NCI-H146 treated with DMSO at 0.1 percent for 48 hours (cell line): Measurements from ENCODE around the gene SMIM1.

Experiments used
- DNase-seq: peaks from one replicate; lab custom pipeline; 2025; ENCODE audit not compliant: unreplicated experiment; lab: John Stamatoyannopoulos, UW

Gene SMIM1

DNA sequence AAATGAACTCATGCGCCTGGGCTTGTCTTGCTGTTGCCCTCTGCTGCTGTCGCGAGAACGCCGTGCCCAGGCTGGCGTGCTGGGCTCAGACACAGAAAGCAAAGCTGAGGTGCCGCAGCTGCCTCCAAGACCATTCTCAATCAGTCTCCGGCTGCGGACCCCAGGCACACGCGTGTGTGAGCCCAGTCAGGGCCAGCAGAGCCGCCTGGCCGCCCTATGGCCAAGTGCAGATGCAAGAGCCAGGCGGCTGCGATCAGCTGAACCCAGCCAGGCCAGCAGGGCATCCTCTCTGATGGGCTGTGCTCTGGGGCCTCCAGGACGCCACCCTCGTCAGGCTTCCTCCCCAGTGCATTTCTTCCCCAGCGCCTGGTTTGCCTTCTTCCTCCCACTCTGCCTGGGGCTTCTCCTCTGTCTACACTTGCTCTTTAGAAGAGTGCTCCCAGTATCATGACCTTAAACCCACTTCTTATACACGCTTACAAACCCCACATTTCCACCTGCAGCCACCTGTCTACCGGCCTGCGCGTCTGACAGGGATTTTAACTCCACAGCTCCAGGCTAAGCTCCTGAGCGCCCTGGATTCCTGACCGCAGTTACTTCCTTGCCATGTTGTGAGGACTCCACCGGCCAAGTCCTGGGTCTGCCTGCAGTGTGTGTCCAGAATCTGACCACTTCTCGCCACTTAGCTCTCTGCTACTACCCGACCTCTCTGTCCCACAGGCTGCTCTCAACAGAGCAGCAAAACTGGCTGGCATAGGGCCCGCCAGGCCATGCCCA lies 45.5 kb downstream of the SMIM1 start:
- DNase-seq: no peak

DNA sequence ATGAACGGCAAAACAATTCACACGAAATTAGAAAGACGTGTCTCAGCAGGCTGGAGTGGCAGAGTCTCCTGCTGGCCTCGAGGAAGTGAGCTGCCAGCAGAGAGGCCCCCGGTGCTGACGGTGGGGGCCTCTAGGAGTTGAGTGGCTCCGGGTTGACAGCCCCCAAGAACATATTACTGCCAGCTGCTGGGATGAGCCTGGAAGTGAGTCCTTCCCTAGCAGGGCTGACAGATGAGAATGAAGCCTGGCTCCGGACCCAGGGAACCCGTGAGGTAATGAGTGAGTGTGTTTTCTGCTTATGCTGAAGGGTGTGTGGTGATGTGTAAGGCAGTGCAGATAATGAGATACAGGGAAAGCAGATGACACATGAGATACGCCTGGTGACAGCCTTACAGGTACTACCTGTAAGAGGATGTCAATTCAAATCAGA lies 47.2 kb downstream of the SMIM1 start:
- no peak for DNase-seq

DNA sequence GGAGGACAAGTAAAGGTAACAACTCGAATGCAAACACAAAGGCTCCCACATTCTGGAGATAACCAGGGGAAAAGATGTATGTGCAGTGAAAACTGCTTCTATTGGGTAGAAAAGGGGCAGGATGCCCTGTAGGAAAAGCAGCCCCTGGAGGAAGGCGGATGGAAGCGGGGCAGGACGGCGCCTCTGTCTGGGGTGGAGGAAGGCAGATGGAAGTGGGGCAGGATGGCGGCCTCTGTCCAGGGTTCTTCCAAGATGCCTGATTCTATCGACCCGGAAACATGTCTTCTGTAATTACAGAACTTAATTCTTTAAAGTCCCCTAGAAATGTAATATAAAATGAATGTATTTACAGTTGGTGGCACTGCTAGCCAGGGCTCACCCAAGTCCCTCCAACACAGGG lies 47.8 kb downstream of the SMIM1 start:
- DNase-seq: no peak

DNA sequence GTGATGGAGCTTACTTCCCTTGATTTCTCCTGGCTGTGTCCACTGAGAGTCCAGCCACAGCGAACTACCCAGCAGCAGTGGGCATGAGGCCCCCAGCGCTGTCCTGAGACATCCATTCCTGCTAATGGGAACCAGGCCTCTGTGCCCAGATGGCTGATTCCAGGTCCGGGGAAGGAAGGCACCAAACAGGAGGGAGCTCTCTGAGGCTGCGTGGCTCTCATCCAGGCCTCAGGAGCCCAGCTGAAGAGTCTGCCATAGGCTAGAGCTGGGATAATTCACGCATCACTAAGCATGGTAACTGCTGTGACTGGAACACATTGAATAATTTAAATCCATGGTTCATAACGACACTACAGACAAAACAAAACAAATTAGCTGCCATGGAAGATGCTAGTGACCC lies 48.5 kb downstream of the SMIM1 start:
- DNase-seq: no peak

DNA sequence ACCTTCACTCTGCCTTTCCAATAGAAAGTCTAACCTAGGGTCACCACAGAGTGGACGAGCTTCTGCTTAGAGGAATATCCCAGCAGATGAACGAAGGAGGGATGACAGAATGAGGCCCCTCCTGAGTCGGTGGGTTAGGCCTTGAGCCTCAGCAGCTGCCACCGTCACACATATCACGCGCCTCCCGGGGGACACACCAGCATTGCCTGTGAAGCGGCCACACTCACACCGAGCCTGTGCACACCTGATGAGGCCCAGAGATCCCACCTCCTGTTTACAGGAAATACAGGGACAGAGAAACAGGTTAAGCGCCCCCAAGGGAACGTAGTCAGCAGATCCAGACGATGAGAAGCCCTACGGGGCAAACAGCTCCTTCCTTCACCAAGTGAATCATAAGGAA lies 48.9 kb downstream of the SMIM1 start:
- no peak for DNase-seq

DNA sequence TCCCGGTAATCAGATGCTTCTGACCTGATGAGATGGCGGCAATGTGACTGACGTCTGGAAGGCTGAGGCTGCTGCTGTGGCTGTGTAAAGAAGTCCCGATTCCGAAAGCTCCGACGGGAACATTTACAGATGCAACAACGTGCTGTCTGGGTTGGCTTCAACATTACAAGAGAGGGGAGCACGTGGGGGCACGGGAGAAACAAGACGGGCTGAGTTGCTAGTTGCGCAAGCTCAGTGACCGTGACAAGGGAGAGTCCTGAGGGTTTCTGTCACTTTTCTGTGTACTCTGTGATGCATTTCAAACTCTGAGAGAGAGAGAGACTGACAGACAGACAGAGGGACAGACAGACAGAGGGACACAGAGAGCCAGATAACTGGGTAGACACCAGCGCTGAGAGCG lies 49.4 kb downstream of the SMIM1 start:
- no peak for DNase-seq

DNA sequence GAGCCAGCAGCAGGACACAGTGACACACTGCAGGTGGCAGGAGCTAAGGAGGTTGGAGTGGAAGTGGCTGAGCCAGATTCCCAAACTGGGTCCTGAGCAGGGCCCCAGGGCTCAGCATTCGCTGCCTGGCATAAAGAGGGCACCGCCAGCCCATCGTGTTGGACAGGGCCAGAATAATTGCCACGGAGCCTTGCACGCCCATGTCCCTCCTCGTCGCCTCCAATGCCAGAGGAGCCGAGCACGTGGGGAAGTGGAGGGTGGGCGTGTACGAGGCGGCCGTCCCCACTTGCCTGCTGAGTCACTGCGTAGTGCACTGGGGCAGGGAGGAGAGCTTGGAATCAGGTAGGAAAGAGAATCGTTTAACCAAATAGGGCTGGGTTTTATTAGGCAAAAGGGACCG lies 49.9 kb downstream of the SMIM1 start:
- DNase-seq: no peak

DNA sequence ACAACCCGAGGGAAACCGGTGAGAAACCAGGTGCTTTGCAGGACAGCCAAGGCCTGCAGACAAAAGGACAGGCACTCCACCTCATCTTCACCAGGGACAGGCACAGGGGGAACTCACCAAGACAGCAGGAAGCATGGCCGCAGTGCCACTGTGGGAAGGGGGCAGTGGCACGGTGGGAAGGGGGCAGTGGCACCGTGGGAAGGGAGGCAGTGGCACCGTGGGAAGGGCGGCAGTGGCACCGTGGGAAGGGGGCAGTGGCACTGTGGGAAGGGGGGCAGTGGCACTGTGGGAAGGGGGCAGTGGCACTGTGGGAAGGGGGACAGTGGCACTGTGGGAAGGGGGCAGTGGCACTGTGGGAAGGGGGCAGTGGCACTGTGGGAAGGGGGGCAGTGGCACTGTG lies 52.1 kb downstream of the SMIM1 start:
- no peak for DNase-seq

DNA sequence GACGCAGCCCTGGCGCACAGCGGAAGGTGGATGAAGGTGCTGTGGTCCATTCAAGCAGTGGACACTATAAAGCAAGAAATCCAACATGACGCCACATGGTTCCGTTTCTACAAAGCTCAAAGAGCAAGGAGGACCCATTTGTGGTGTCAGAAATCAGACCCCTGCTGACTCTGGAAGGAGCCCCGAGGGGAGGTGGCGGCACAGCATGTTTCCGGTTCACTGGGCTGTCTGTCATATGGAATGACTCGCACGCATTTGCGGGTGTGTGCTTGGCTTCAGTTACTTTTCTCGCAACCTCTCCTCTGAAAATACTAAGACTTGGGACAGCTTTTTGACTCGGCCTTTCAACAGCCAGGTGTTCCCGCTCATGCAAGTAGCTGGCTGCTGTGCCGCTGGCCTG lies 52.8 kb downstream of the SMIM1 start:
- no peak for DNase-seq
